ENCODE data around the gene NR1I3. TPM values are rescaled to one million over a fixed set of nuclear protein-coding genes. Genes with fewer than 3 reads are reported as not detected.
A peak's percentile ranks its signal among the peaks of the same experiment; 100 is the strongest.

Gene NR1I3
- polyA plus RNA-seq, 2 of the 4 experiments (the other 2 are of a cell fraction), result not detected

DNA sequence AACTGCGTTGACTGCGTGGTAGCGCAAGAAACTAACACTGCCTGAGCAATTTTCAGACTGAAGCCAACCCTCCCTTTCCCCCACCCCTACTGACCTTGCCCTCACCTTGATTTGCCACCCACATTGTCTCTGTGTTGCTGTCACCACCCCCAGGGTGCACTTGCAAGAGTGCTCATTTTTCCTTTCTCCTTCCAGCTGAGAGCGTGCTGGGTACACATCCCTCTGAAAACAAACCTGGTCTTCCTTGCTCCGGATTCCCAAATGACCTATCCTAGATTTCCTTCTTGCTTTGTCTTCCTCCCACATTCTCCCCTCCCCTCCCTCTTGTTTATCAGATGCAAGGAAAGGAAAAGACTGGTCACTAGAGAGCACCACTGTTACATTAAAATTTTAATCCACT, 47.5 kb upstream of the NR1I3 start (continued):
- no peak for TF ChIP-seq ZNF302 (CRISPR knock-in tag; IDR thresholded peaks at IDR 0.05)
- no peak for TF ChIP-seq HDAC2 (IDR thresholded peaks at IDR 0.05)
- TF ChIP-seq REST (IDR thresholded peaks at IDR 0.05), result no peak

GRCh38 chr1:161285113-161285512, 47.1 kb upstream of the NR1I3 start:
- peak; percentile 75 to 76; a peak in 5 of 6 replicates for ATAC-seq
- POLR2A ChIA-PET, result no interaction called here

GRCh38 chr1:161282991-161283390, 45.0 kb upstream of the NR1I3 start:
- H3K4me3 ChIP-seq, result no peak overlapping the region
- H3K9me3 ChIP-seq, result no peaks in the 10 kb centered on the region
- ChIA-PET POLR2A (no interaction called here), CTCF (interaction anchor here (0.7 to 2.0 kb wide), 5 partner anchors 8 to 99 kb away, joined by 3 to 7 read pairs (median 4); no protein-coding TSS in a partner anchor)
- FAIRE-seq (no peak), ATAC-seq (no peak), DNase-seq (ENCODE audit: low read depth in 1 of 2, low spot score in 1 of 2) (no peak)
- H3K4me1 ChIP-seq, result no peaks in the 10 kb centered on the region
- 61% methylated on average over 1 of the region's 1 CpG for WGBS (ENCODE audit: missing lambda C conversion rate)
- H3K4me2 ChIP-seq, result no peak overlapping the region
- no peak overlapping the region for H3K27ac ChIP-seq
- TF ChIP-seq TP53 (CRISPR knock-in tag; IDR thresholded peaks at IDR 0.05) (no peak), ZFP36 (IDR thresholded peaks at IDR 0.05; ENCODE audit: borderline replicate concordance, partially characterized antibody) (no peak), ZNF302 (CRISPR knock-in tag; IDR thresholded peaks at IDR 0.05) (no peak), REST (IDR thresholded peaks at IDR 0.05) (no peak), NPAS2 (CRISPR knock-in tag; IDR thresholded peaks at IDR 0.05; ENCODE audit: borderline replicate concordance) (no peak), POLR2A (IDR thresholded peaks at IDR 0.05; ENCODE audit: low read length) (no peak), MAFK (IDR thresholded peaks at IDR 0.05; ENCODE audit: partially characterized antibody) (no peak), FOSL2 (IDR thresholded peaks at IDR 0.05) (no peak), FOSL2 (CRISPR knock-in tag; IDR thresholded peaks at IDR 0.05) (no peak), KDM1A (IDR thresholded peaks at IDR 0.05; ENCODE audit: low read depth) (no peak), ZSCAN20 (CRISPR knock-in tag; IDR thresholded peaks at IDR 0.05) (no peak), ESRRA (IDR thresholded peaks at IDR 0.05; ENCODE audit: borderline replicate concordance, low read length) (no peak), RAD21 (conservative IDR thresholded peaks at IDR 0.05 in 1 of 2, IDR thresholded peaks at IDR 0.05 in 1 of 2) (no peak)
- TF ChIP-seq, protein P1, sequence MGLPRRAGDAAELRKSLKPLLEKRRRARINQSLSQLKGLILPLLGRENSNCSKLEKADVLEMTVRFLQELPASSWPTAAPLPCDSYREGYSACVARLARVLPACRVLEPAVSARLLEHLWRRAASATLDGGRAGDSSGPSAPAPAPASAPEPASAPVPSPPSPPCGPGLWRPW (IDR thresholded peaks at IDR 0.05), result no peak

More at GRCh38 chr1:161285113-161285512, 47.1 kb upstream of the NR1I3 start:
- CTCF ChIA-PET, result interaction anchor here (0.6 kb wide), 3 partner anchors 14 to 1484 kb away, joined by 3 to 4 read pairs (median 3); no protein-coding TSS in a partner anchor
- FAIRE-seq (no peak), DNase-seq (ENCODE audit: low read depth in 1 of 2, low spot score in 1 of 2) (no peak)
- TF ChIP-seq ELK1 (IDR thresholded peaks at IDR 0.05; ENCODE audit: low read depth, low read length) (no peak), CBX2 (IDR thresholded peaks at IDR 0.05; ENCODE audit: borderline replicate concordance, low read depth) (no peak), GATA3 (IDR thresholded peaks at IDR 0.05; ENCODE audit: borderline replicate concordance) (no peak), ZC3H11A (IDR thresholded peaks at IDR 0.05) (no peak), NR3C1 (IDR thresholded peaks at IDR 0.05) (no peak), HEYL (CRISPR knock-in tag; IDR thresholded peaks at IDR 0.05) (no peak), TFCP2L1 (CRISPR knock-in tag; IDR thresholded peaks at IDR 0.05) (no peak), JUNB (IDR thresholded peaks at IDR 0.05) (no peak), CEBPB (IDR thresholded peaks at IDR 0.05) (no peak), TP53 (CRISPR knock-in tag; IDR thresholded peaks at IDR 0.05) (no peak), MYC (IDR thresholded peaks at IDR 0.05; ENCODE audit: borderline replicate concordance, low read length) (no peak), ESRRA (IDR thresholded peaks at IDR 0.05; ENCODE audit: borderline replicate concordance, low read length) (no peak), MAFK (IDR thresholded peaks at IDR 0.05; ENCODE audit: partially characterized antibody) (no peak), FOSB (CRISPR knock-in tag; IDR thresholded peaks at IDR 0.05) (no peak)
- Histone ChIP-seq H3K9me3 (no peaks in the 10 kb centered on the region), H3K4me2 (no peak overlapping the region), H3K27ac (no peak overlapping the region), H3K4me1 (no peaks in the 10 kb centered on the region), H3K4me3 (no peak overlapping the region)
- WGBS (ENCODE audit: missing lambda C conversion rate), result 51% methylated on average over 2 of the region's 2 CpGs
